Astrocyte (in vitro differentiated cells and primary cell): Measurements from ENCODE around the gene SRSF5. TPM values are rescaled to one million over a fixed set of nuclear protein-coding genes. Genes with fewer than 3 reads are reported as not detected.
A peak's percentile ranks its signal among the peaks of the same experiment; 100 is the strongest.

Source experiments
- DNase-seq: peaks from one replicate; pipeline ENCODE4 v3.0.0-alpha.2; 2010; ENCODE audit warnings: low read depth
- FAIRE-seq: peaks from 2 replicates; lab custom pipeline; 2011; peaks lifted over from hg19 to GRCh38; lab: Jason Lieb, UNC
- H2AFZ ChIP-seq: 2 replicates; pipeline ENCODE4 v1.6.0; 2012; ENCODE audit warnings: low read depth, low read length, inconsistent platforms
- H3K27ac ChIP-seq: 2 replicates; pipeline ENCODE4 v1.5.1; 2011; ENCODE audit warnings: low read depth, low read length, inconsistent platforms
- H3K27me3 ChIP-seq: 2 replicates; pipeline ENCODE4 v1.6.0; 2011; ENCODE audit warnings: low read length, inconsistent platforms; ENCODE audit not compliant: insufficient read depth
- H3K36me3 ChIP-seq: 2 replicates; pipeline ENCODE4 v1.5.1; 2011; ENCODE audit warnings: low read length, inconsistent platforms; ENCODE audit not compliant: insufficient read depth
- H3K4me1 ChIP-seq: 2 replicates; pipeline ENCODE4 v1.5.1; 2011; ENCODE audit warnings: low read length, inconsistent platforms; ENCODE audit not compliant: insufficient read depth
- H3K4me2 ChIP-seq: 2 replicates; pipeline ENCODE4 v1.6.0; 2012; ENCODE audit warnings: low read length, inconsistent platforms
- H3K4me3 ChIP-seq: 2 replicates; pipeline ENCODE4 v1.5.1; 2011; ENCODE audit warnings: low read depth, mild to moderate bottlenecking, low read length, inconsistent platforms; ENCODE audit not compliant: insufficient read depth
- H3K79me2 ChIP-seq: 2 replicates; pipeline ENCODE4 v1.6.0; 2012; ENCODE audit warnings: mild to moderate bottlenecking, low read length, inconsistent platforms; ENCODE audit not compliant: insufficient read depth
- H3K9ac ChIP-seq: 2 replicates; pipeline ENCODE4 v1.6.0; 2012; ENCODE audit warnings: mild to moderate bottlenecking, low read length, inconsistent platforms
- H3K9me3 ChIP-seq: 2 replicates; pipeline ENCODE4 v1.5.1; 2012; ENCODE audit warnings: low read depth, mild to moderate bottlenecking, low read length, inconsistent platforms; ENCODE audit not compliant: insufficient read depth
- H4K20me1 ChIP-seq: 2 replicates; pipeline ENCODE4 v1.6.0; 2012; ENCODE audit warnings: low read length, inconsistent platforms; ENCODE audit not compliant: insufficient read depth
- H3K27ac Mint-ChIP-seq: one replicate; pipeline ENCODE4 v1.8.0; 2021; ENCODE audit warnings: mild to moderate bottlenecking, mixed read lengths; ENCODE audit not compliant: unreplicated experiment
- H3K27me3 Mint-ChIP-seq: one replicate; pipeline ENCODE4 v1.8.0; 2021; ENCODE audit warnings: low read depth, mixed read lengths; ENCODE audit not compliant: unreplicated experiment
- H3K36me3 Mint-ChIP-seq: one replicate; pipeline ENCODE4 v1.8.0; 2021; ENCODE audit warnings: low read depth, mixed read lengths; ENCODE audit not compliant: unreplicated experiment
- H3K4me1 Mint-ChIP-seq: one replicate; pipeline ENCODE4 v1.8.0; 2021; ENCODE audit warnings: low read depth, mixed read lengths; ENCODE audit not compliant: unreplicated experiment
- H3K4me3 Mint-ChIP-seq: one replicate; pipeline ENCODE4 v1.8.0; 2021; ENCODE audit warnings: mild to moderate bottlenecking, moderate library complexity, mixed read lengths; ENCODE audit not compliant: unreplicated experiment
- H3K9me3 Mint-ChIP-seq: one replicate; pipeline ENCODE4 v1.8.0; 2021; ENCODE audit warnings: mild to moderate bottlenecking, mixed read lengths; ENCODE audit not compliant: unreplicated experiment
- CTCF ChIP-seq: IDR thresholded peaks from 2 replicates; pipeline ENCODE4 v1.5.1; 2011; ENCODE audit warnings: low read depth, mild to moderate bottlenecking, inconsistent platforms, low read length, moderate library complexity; ENCODE audit not compliant: insufficient read depth
- EZH2 ChIP-seq: IDR thresholded peaks from 2 replicates; pipeline ENCODE4 v1.6.1; 2012; ENCODE audit warnings: mild to moderate bottlenecking, low read length, inconsistent platforms; ENCODE audit not compliant: insufficient read depth
- total RNA-seq: library from RNA; stranded (reverse); gene quantifications from 2 replicates; pipeline ENCODE4 v1.2.1, GENCODE V29; 2021

The SRSF5 gene
- total RNA-seq, 1 donor from 2014 or later = 195 TPM

- Histone ChIP-seq H3K27me3 (no peaks in the 10 kb centered on the region), H3K4me2 (peak overlapping the region; percentile 93), H3K9me3 (no peaks in the 10 kb centered on the region), H3K27ac (peak overlapping the region; percentile 100), H3K4me3 (peak overlapping the region; percentile 100), H3K9ac (peak overlapping the region; percentile 100), H2AFZ (peak overlapping the region; percentile 83), H3K36me3 (peaks cover 45% of the 10 kb centered on the region), H4K20me1 (peaks cover 46% of the 10 kb centered on the region), H3K4me1 (peaks cover 19% of the 10 kb centered on the region), H3K79me2 (peaks cover 46% of the 10 kb centered on the region)
- H3K27ac Mint-ChIP-seq = peak overlapping the region; percentile 100
- peaks cover 23% of the 10 kb centered on the region for H3K4me1 Mint-ChIP-seq
- TF ChIP-seq EZH2 (no peak), CTCF (no peak)
- DNase-seq (peak; percentile 81), FAIRE-seq (no peak)
- H3K9me3 Mint-ChIP-seq = no peaks in the 10 kb centered on the region
- H3K27me3 Mint-ChIP-seq = no peaks in the 10 kb centered on the region
- peaks cover 25% of the 10 kb centered on the region for H3K36me3 Mint-ChIP-seq
- H3K4me3 Mint-ChIP-seq = peak overlapping the region; percentile 100
These were observed 542 bp downstream of the SRSF5 start for GRCh38 chr14:69767369-69767999.

GRCh38 chr14:69768873-69769272 is 1.9 kb downstream of the SRSF5 start:
- FAIRE-seq (no peak), DNase-seq (peak; percentile 29)
- Histone ChIP-seq H3K4me3 (peak overlapping the region; percentile 100), H2AFZ (no peak overlapping the region), H4K20me1 (peaks cover 58% of the 10 kb centered on the region), H3K27ac (peak overlapping the region; percentile 100), H3K27me3 (no peaks in the 10 kb centered on the region), H3K9me3 (no peaks in the 10 kb centered on the region), H3K36me3 (peaks cover 57% of the 10 kb centered on the region), H3K4me2 (peak overlapping the region; percentile 93), H3K79me2 (peaks cover 53% of the 10 kb centered on the region), H3K9ac (peak overlapping the region; percentile 100), H3K4me1 (peaks cover 19% of the 10 kb centered on the region)
- no peaks in the 10 kb centered on the region for H3K27me3 Mint-ChIP-seq
- no peak for TF ChIP-seq CTCF
- TF ChIP-seq EZH2 = no peak
- peaks cover 28% of the 10 kb centered on the region for H3K36me3 Mint-ChIP-seq
- no peaks in the 10 kb centered on the region for H3K9me3 Mint-ChIP-seq
- peaks cover 23% of the 10 kb centered on the region for H3K4me1 Mint-ChIP-seq
- peak overlapping the region; percentile 22 for H3K27ac Mint-ChIP-seq
- peak overlapping the region; percentile 100 for H3K4me3 Mint-ChIP-seq

- peaks cover 55% of the 10 kb centered on the region for H3K79me2 ChIP-seq
- FAIRE-seq (no peak), DNase-seq (no peak)
- peaks cover 19% of the 10 kb centered on the region for H3K4me1 ChIP-seq
- Mint-ChIP-seq H3K4me1 (peaks cover 23% of the 10 kb centered on the region), H3K27me3 (no peaks in the 10 kb centered on the region), H3K9me3 (no peaks in the 10 kb centered on the region), H3K4me3 (peak overlapping the region; percentile 79), H3K36me3 (peaks cover 28% of the 10 kb centered on the region), H3K27ac (peak overlapping the region; percentile 62)
- no peaks in the 10 kb centered on the region for H3K27me3 ChIP-seq
- no peaks in the 10 kb centered on the region for H3K9me3 ChIP-seq
- H3K27ac ChIP-seq = no peak overlapping the region
- no peak overlapping the region for H3K9ac ChIP-seq
- no peak overlapping the region for H3K4me3 ChIP-seq
- TF ChIP-seq CTCF (no peak), EZH2 (no peak)
- H3K36me3 ChIP-seq = peaks cover 63% of the 10 kb centered on the region
- H4K20me1 ChIP-seq = peaks cover 64% of the 10 kb centered on the region
- H2AFZ ChIP-seq = no peak overlapping the region
- H3K4me2 ChIP-seq = peak overlapping the region; percentile 29
These were observed 2.7 kb downstream of the SRSF5 start for GRCh38 chr14:69769623-69770022.
